Fibroblast of the aortic adventitia (primary cell): ENCODE results near the gene GNPTG. TPM values are rescaled to one million over a fixed set of nuclear protein-coding genes. Genes with fewer than 3 reads are reported as not detected.

ENCODE experiments used
- DNase-seq: peaks from one replicate; pipeline ENCODE4 v3.0.0-alpha.2; 2010; ENCODE audit warnings: low read depth
- H3K4me3 ChIP-seq: 2 replicates; pipeline ENCODE4 v1.5.1; 2011; ENCODE audit warnings: low read depth, mild to moderate bottlenecking, control low read depth, low read length, moderate library complexity
- total RNA-seq: library from RNA; depleted of rRNA; stranded (reverse); fragments of >200 nt; gene quantifications from 2 replicates; pipeline ENCODE4 v1.2.3, GENCODE V29; 2012; ENCODE audit warnings: low replicate concordance
- TF ChIP-seq, protein P1 (sequence below): IDR thresholded peaks from 2 replicates; pipeline ENCODE4 v1.5.1; 2011; ENCODE audit warnings: mild to moderate bottlenecking, low read length, control low read depth, inconsistent platforms; ENCODE audit not compliant: insufficient read depth

Gene GNPTG
- total RNA-seq, 1 donor: 36.3 TPM

DNA sequence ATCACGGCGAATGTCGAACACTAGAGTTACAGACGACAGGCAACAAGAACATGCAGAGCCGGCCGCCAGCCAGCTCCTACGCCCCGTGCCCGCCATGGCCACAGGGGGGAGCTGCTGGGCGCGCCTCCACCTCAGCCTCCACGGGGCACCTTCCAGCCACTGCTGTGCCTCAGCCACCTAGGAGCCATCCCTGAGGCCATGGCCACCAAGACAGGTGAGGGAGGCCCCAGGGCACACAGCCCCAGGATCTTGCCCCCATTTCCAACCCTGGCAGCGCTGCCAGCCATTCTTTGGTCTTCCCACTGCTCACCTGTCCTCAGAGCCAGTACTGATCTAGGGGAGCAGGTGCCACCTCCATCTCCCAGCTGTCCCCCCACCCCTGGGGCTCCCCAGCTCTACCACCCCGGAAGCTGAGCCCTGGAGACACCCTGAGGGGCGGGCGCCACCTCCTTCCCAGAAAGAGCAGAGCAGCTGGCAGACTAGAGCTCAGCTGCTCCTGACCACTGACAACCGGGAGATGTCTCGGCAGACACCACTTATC lies 11.8 kb downstream of the GNPTG start:
- TF ChIP-seq, protein P1, sequence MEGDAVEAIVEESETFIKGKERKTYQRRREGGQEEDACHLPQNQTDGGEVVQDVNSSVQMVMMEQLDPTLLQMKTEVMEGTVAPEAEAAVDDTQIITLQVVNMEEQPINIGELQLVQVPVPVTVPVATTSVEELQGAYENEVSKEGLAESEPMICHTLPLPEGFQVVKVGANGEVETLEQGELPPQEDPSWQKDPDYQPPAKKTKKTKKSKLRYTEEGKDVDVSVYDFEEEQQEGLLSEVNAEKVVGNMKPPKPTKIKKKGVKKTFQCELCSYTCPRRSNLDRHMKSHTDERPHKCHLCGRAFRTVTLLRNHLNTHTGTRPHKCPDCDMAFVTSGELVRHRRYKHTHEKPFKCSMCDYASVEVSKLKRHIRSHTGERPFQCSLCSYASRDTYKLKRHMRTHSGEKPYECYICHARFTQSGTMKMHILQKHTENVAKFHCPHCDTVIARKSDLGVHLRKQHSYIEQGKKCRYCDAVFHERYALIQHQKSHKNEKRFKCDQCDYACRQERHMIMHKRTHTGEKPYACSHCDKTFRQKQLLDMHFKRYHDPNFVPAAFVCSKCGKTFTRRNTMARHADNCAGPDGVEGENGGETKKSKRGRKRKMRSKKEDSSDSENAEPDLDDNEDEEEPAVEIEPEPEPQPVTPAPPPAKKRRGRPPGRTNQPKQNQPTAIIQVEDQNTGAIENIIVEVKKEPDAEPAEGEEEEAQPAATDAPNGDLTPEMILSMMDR: peak; percentile 74
- peak; percentile 18 for DNase-seq
- H3K4me3 ChIP-seq: no peak overlapping the region

DNA sequence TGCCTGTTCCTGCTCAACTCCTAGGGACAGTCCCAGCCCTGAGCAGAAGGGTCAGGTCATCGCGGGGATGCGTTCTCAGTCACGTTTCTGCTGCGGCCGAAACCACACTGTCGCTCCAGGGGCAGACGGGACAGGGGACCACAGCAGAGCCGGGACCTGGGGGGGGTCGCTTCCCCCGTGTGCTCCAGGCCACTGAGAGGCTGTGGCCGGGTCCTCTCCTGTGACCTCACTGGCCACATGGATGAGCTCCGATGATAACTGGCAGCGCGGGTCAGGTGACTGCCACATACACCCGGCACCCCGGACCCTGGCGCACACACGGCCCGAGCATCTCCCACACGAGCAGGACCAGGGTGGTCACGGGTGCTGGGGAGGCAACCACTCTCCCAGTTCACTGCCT lies 12.8 kb downstream of the GNPTG start:
- H3K4me3 ChIP-seq: no peak overlapping the region
- DNase-seq: no peak
- TF ChIP-seq, protein P1: no peak

DNA sequence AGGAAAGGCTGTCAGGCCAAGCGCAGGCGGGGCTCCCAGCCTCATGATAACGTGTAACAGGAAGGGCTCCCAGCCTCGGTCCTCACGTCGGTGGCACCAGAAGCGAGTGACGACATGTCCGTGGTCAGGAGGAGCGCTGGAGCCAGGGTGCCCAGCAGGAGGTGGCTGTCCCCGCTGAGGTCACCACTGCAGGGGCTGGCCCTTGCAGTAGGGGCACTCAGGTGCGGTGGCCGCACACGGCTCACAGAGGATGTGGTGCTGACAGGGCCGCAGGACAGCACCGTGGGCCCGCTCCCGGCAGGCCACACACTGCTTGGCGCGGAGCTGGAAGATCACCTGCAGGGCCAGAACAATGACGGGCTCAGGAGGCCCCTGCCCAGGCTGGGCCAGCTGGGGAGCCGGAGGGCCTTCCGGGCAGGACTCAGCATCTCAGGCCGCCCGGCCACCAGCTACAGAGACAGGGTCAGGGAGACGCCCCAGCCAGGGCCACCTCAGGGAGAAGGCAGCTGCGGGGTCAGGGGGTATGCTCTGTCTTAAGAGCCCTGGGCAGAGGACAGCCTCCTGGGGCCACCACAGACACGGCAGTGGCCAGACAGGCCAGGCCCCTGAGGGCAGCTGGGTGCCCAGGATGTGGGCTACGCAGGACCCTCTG lies 14.5 kb downstream of the GNPTG start:
- TF ChIP-seq, protein P1: no peak
- H3K4me3 ChIP-seq: no peak overlapping the region
- DNase-seq: no peak

DNA sequence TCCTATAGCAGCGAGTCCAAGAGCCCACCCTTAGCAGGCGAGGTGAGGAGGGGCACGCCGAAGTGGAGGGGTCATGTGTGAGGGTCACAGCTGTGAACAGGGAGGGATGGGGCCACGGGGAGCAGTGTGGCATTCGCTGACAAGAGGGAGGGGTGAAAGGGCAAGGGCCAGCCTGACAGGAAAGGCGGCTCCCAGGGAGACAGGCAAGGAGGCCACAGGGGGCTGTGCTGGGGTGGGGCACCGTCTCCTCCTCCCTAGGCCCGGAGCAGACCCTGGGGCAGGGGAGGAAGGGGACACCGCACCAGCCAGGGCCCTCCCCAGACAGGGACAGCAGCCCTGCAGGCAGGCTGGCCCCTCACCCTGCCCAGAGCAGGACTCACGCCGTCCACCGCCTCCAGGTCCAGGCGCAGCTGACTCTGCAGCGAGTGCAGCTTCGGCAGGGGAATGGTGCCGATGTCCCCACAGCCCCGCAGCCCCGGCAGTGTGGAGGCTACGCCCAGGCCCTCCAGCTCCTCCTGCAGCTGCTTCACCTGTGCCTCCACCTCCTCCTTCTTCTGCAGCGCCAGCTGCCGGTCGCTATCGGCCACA lies 15.1 kb downstream of the GNPTG start:
- no peak overlapping the region for H3K4me3 ChIP-seq
- no peak for DNase-seq
- TF ChIP-seq, protein P1: no peak

DNA sequence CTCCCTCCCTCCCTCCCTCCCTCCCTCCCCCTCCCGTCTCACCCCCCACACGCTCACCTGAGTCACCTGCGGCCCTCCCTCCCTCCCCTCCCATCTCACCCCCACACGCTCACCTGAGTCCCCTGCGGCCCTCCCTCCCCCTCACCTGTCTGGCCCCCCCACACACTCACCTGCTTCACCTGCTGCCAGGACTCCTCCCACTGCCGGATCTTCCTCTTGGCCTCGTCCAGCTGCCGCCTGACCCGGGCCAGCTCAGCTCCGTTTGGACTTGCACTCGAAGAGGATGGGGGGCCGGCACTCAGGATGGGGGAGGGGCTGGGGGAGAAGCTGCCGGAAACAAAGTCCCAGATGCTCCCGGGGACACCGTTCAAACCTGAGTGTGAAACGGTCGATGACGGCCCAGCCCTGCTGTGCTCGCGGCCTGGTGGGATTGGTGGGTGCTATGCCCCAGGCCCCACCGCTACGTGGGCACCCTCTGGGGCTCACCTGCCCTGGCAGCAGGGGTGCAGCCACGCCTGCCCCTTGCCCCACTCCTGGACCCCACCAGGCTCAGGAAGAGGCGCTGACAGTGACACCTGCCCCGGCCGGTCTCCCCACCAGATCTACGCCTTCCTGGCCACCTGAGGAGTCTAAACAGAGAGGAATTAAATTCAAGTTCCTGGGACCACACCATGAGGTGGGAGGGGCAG lies 15.9 kb downstream of the GNPTG start:
- no peak overlapping the region for H3K4me3 ChIP-seq
- TF ChIP-seq, protein P1: no peak
- no peak for DNase-seq

DNA sequence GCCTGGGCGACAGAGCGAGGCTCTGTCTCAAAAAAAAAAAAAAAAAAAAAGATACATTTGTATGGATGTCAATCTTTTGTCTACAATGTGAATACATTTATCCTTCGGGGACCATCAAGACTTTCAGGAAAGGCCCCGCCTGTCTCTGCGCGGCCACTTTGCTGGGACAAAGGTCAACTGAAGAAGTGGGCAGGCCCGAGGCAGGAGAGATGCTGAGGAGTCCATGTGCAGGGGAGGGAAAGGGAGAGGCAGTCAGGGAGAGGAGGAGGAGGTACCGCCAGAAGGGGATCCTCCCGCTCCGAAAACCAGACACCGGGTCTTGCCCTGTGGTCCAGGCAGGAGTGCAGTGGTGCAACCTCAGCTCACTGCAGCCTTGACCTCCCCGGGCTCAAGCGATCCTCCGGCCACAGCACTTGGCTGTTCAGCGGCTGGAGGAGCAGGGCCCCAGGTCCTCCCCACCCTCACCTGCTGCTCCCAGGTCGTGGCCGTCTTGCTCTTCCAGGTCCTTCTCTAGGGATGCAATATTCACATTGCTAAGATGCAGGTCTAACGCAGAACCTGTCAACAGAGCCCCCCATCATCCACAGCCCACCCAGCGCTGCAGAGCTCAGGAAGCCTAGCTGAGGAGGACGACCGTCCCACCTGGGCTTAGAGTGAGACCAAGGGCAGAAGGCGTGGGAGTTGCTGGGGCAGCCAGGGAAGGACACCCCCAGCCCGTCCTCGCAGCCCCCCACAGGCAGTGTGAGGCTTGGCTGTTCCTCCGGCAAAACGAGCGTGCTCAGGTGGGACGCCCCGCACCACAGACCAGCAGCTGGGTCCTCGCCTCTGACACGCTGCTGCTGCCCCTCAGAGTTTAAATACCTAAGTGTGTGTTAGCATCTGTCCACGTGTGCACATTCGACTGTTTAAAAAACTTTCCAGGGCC lies 19.6 kb downstream of the GNPTG start:
- DNase-seq: no peak
- H3K4me3 ChIP-seq: no peak overlapping the region
- TF ChIP-seq, protein P1: no peak
